Hematopoietic multipotent progenitor cell treated with erythropoietin and hydrocortisone succinate and interleukin-3 and kit ligand, for 4 days (in vitro differentiated cells): Measurements from ENCODE around the gene PSMD10.

Source experiments
- DNase-seq: peaks from one replicate; pipeline ENCODE4 v3.0.0-alpha.2; 2015

The PSMD10 gene

GRCh38 chrX:108071578-108071977, 19.8 kb downstream of the PSMD10 start:
- DNase-seq: no peak

GRCh38 chrX:108070891-108071290, 20.5 kb downstream of the PSMD10 start:
- no peak for DNase-seq

- DNase-seq: no peak
Measured at GRCh38 chrX:108068121-108068520, 23.2 kb downstream of the PSMD10 start.

- DNase-seq: no peak
Measured at GRCh38 chrX:108064613-108065012, 26.7 kb downstream of the PSMD10 start.

- no peak for DNase-seq
Measured at GRCh38 chrX:108064001-108064400, 27.3 kb downstream of the PSMD10 start.

GRCh38 chrX:108059801-108060200, 31.5 kb downstream of the PSMD10 start:
- no peak for DNase-seq

- DNase-seq: no peak
Measured at GRCh38 chrX:108055546-108055945, 35.8 kb downstream of the PSMD10 start.

- no peak for DNase-seq
Measured at GRCh38 chrX:108053218-108053617, 38.1 kb downstream of the PSMD10 start.

GRCh38 chrX:108049649-108050048, 41.7 kb downstream of the PSMD10 start:
- DNase-seq: no peak

- no peak for DNase-seq
Measured at GRCh38 chrX:108044554-108045256, 46.6 kb downstream of the PSMD10 start, which contains the start of gene VSIG1. VSIG1 (plus strand) TSS chrX:108045065; CDS start chrX:108045131, 66 bp downstream.

- peak; percentile 5 for DNase-seq
Measured at GRCh38 chrX:108036298-108036973, 54.9 kb downstream of the PSMD10 start.

GRCh38 chrX:108034725-108035124, 56.6 kb downstream of the PSMD10 start:
- no peak for DNase-seq
